Right atrium auricular region (tissue), 2 donors: ENCODE results near the gene RNF227. TPM values are rescaled to one million over a fixed set of nuclear protein-coding genes. Genes with fewer than 3 reads are reported as not detected.
A peak's percentile ranks its signal among the peaks of the same experiment; 100 is the strongest.

Source experiments
- DNase-seq: peaks from one replicate; pipeline ENCODE4 v3.0.0-alpha.2; 2019; ENCODE audit warnings: low spot score
- H3K27ac ChIP-seq, 2 donors: fragments of 200-600 bp; sonication (generic); 1 replicate in 1 of 2; 2 replicates in 1 of 2; pipeline ENCODE4 v1.5.1; 2016 to 2019
- H3K27me3 ChIP-seq, 2 donors: fragments of 200-600 bp; sonication (generic); one replicate each; pipeline versions ENCODE4 v1.5.1 to v1.6.0; 2017 to 2019
- H3K36me3 ChIP-seq: fragments of 200-600 bp; sonication (generic); one replicate; pipeline ENCODE4 v1.5.1; 2016
- H3K4me1 ChIP-seq, 2 donors: fragments of 200-600 bp; sonication (generic); one replicate each; pipeline versions ENCODE4 v1.5.1 to v1.6.0; 2017 to 2019
- H3K4me3 ChIP-seq, 2 donors: fragments of 200-600 bp; sonication (generic); 1 replicate in 1 of 2; 2 replicates in 1 of 2; pipeline ENCODE4 v1.5.1; 2017 to 2019; ENCODE audit warnings: mild to moderate bottlenecking in 1 of 2, moderate library complexity in 1 of 2
- H3K9me3 ChIP-seq, 2 donors: fragments of 200-600 bp; sonication (generic); one replicate each; pipeline ENCODE4 v1.5.1; 2019
- total RNA-seq, 2 donors: library from RNA; depleted of rRNA; stranded (reverse); fragments of >200 nt; gene quantifications; one replicate each; pipeline ENCODE4 v1.1.0, GENCODE V29; 2016
- TF ChIP-seq, protein P1 (sequence below), 2 donors: fragments of 200-600 bp; sonication (generic); IDR thresholded peaks; one replicate each; pipeline ENCODE4 v1.5.1; 2019; ENCODE audit warnings: antibody characterized with exemption in 2 of 2

Gene RNF227
- total RNA-seq, 2 donors from 2014 or later: 1.6 to 5.8 TPM

DNA sequence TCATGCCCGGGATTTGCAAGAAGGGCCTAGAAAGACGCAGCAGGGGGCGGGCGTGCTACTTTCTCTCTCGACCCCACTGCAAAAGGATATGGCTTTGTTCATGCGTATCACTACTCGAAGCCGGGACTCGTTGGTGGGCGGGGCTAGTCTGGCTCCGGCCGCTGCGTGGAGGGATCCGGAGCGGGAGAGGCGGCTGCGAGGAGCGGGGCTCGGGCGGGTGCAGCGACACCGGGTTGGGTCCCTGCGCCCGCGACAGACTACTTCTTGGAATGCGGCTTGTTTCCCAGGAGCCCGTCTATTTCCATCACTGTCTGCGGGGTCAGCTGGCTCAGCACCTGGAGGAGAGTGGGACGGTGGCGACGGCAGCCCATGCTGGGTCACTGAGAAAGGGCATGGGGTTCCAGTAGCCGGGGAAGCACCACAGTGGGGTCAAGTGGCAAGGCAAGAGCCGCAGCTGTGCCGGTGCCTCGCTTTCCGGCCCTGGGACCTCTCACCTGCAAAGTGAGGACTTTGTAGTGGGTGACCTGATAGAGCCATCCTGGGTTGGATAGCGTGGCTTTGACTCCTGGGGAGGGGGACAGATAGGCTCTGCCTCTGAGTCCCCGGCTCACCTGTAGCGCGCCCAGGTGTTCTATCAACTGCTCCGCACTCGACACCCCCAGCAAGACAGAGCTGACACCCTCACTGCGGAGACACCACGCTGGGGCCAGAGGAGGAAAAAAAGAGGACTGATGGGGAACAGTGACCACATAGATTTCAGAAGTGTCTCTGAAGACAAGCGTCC lies 6.9 kb upstream of the RNF227 start:
- Histone ChIP-seq H3K27me3 (no peaks in the 10 kb centered on the region), H3K36me3 (no peaks in the 10 kb centered on the region), H3K9me3 (no peaks in the 10 kb centered on the region), H3K4me1 (peaks cover 0 to 10% of the 10 kb centered on the region in 2 donors), H3K4me3 (peak overlapping the region; percentile 26 to 56), H3K27ac (peak overlapping the region; percentile 53 to 65)
- TF ChIP-seq, protein P1, sequence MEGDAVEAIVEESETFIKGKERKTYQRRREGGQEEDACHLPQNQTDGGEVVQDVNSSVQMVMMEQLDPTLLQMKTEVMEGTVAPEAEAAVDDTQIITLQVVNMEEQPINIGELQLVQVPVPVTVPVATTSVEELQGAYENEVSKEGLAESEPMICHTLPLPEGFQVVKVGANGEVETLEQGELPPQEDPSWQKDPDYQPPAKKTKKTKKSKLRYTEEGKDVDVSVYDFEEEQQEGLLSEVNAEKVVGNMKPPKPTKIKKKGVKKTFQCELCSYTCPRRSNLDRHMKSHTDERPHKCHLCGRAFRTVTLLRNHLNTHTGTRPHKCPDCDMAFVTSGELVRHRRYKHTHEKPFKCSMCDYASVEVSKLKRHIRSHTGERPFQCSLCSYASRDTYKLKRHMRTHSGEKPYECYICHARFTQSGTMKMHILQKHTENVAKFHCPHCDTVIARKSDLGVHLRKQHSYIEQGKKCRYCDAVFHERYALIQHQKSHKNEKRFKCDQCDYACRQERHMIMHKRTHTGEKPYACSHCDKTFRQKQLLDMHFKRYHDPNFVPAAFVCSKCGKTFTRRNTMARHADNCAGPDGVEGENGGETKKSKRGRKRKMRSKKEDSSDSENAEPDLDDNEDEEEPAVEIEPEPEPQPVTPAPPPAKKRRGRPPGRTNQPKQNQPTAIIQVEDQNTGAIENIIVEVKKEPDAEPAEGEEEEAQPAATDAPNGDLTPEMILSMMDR (IDR thresholded peaks at IDR 0.05): no peak
- DNase-seq: peak; percentile 89

DNA sequence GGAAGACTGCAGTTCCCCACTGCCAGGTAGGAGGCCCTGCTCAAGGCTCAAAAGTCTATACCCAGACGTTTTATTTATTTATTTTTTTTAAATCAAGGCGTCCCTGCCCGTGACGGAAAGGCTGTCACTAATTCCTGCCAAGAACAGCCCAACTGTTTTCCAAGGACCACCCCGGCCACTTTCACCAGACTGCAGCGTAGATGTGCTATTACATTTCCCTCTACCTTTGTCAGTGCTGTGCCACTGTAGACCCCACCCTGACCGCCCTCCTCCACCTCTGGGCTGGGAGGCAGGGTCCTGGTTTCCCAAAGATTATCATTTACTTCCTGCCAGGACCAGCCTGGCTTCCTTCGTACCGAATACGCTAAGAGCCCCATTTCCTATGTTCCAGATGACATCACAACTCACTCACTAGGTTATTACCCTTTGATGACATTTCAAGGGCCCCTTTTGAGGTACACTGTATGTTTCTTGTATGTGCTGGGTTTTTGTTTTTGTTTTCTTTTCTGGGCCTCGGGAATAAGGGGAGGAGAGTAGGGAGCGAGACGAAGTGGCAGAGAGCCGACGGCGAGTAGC lies 6.3 kb upstream of the RNF227 start:
- no peaks in the 10 kb centered on the region for H3K36me3 ChIP-seq
- peak overlapping the region; percentile 26 to 56 for H3K4me3 ChIP-seq
- peak overlapping the region; percentile 53 to 65 for H3K27ac ChIP-seq
- DNase-seq: no peak
- no peaks in the 10 kb centered on the region for H3K9me3 ChIP-seq
- H3K27me3 ChIP-seq: no peaks in the 10 kb centered on the region
- peaks cover 0 to 10% of the 10 kb centered on the region in 2 donors for H3K4me1 ChIP-seq
- TF ChIP-seq, protein P1 (IDR thresholded peaks at IDR 0.05): no peak

GRCh38 chr17:7916808-7917207 lies 719 bp upstream of the RNF227 start:
- no peak for DNase-seq
- Histone ChIP-seq H3K36me3 (no peaks in the 10 kb centered on the region), H3K9me3 (no peaks in the 10 kb centered on the region), H3K4me3 (no peak overlapping the region), H3K27ac (peak overlapping the region; percentile 84 to 90), H3K4me1 (peaks cover 0 to 20% of the 10 kb centered on the region in 2 donors), H3K27me3 (no peaks in the 10 kb centered on the region)
- TF ChIP-seq, protein P1 (IDR thresholded peaks at IDR 0.05): no peak

GRCh38 chr17:7916385-7916682 lies 245 bp upstream of the RNF227 start:
- Histone ChIP-seq H3K27ac (peak overlapping the region; percentile 84 to 90), H3K4me1 (peaks cover 0 to 20% of the 10 kb centered on the region in 2 donors), H3K9me3 (no peaks in the 10 kb centered on the region), H3K4me3 (peak overlapping the region; percentile 51 to 59), H3K27me3 (no peaks in the 10 kb centered on the region), H3K36me3 (peaks cover 4% of the 10 kb centered on the region)
- TF ChIP-seq, protein P1 (IDR thresholded peaks at IDR 0.05): no peak
- DNase-seq: no peak

DNA sequence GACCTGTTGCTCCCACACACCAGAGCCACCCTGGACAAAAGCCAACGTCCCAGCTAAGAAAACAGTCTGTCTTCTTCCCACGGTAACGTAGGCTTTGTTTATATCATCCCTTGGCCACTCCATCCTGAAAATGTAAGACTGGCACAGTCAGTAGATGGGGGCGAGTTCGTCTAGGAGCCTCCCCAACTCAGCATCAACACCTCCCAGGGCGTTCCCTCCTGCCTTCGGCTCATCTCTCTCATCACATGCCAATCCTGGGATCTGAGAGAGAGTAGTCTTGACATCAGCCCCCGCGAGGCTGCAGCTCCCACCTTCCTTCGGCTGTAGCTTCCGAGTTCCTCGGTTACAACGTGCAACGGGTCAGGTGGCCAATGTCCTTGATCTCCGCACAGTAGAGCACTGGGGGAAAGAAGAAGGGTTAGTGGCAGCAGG lies 894 bp downstream of the RNF227 start:
- no peaks in the 10 kb centered on the region for H3K27me3 ChIP-seq
- H3K9me3 ChIP-seq: no peaks in the 10 kb centered on the region
- H3K4me3 ChIP-seq: peak overlapping the region; percentile 51 to 59
- peaks cover 0 to 20% of the 10 kb centered on the region in 2 donors for H3K4me1 ChIP-seq
- H3K36me3 ChIP-seq: peaks cover 13% of the 10 kb centered on the region
- H3K27ac ChIP-seq: peak overlapping the region; percentile 84 to 90
- DNase-seq: peak; percentile 60
- TF ChIP-seq, protein P1 (IDR thresholded peaks at IDR 0.05): no peak
